NCI-H2196 (cell line): ENCODE measurements around the gene LONRF2.

Experiments used
- DNase-seq: peaks from one replicate; lab custom pipeline; 2025; ENCODE audit not compliant: unreplicated experiment; lab: John Stamatoyannopoulos, UW

Gene LONRF2

GRCh38 chr2:100276716-100277115 lies 45.6 kb downstream of the LONRF2 start:
- no peak for DNase-seq

GRCh38 chr2:100275200-100275589 lies 47.1 kb downstream of the LONRF2 start:
- no peak for DNase-seq

GRCh38 chr2:100274566-100275199 lies 47.6 kb downstream of the LONRF2 start:
- DNase-seq = no peak

- DNase-seq = no peak
Measured at GRCh38 chr2:100274076-100274475, 48.2 kb downstream of the LONRF2 start.

- no peak for DNase-seq
Measured at GRCh38 chr2:100273387-100273786, 48.9 kb downstream of the LONRF2 start.

GRCh38 chr2:100272841-100273329 lies 49.4 kb downstream of the LONRF2 start:
- no peak for DNase-seq

GRCh38 chr2:100271210-100271609 lies 51.1 kb downstream of the LONRF2 start:
- DNase-seq = no peak

- no peak for DNase-seq
Measured at GRCh38 chr2:100270381-100271146, 51.7 kb downstream of the LONRF2 start.

GRCh38 chr2:100269889-100270288 lies 52.4 kb downstream of the LONRF2 start:
- DNase-seq = no peak

- DNase-seq = no peak
Measured at GRCh38 chr2:100268986-100269385, 53.3 kb downstream of the LONRF2 start.

GRCh38 chr2:100267751-100268150 lies 54.5 kb downstream of the LONRF2 start:
- DNase-seq = no peak

- DNase-seq = no peak
Measured at GRCh38 chr2:100266126-100266525, 56.2 kb downstream of the LONRF2 start.

GRCh38 chr2:100265226-100265625 lies 57.1 kb downstream of the LONRF2 start:
- no peak for DNase-seq

- no peak for DNase-seq
Measured at GRCh38 chr2:100264651-100265050, 57.6 kb downstream of the LONRF2 start.

GRCh38 chr2:100264121-100264520 lies 58.2 kb downstream of the LONRF2 start:
- DNase-seq = no peak

GRCh38 chr2:100262555-100263320 lies 59.6 kb downstream of the LONRF2 start:
- DNase-seq = peak; percentile 35

- no peak for DNase-seq
Measured at GRCh38 chr2:100262046-100262445, 60.3 kb downstream of the LONRF2 start.

- peak; percentile 6 for DNase-seq
Measured at GRCh38 chr2:100260712-100261620, 61.3 kb downstream of the LONRF2 start.

- no peak for DNase-seq
Measured at GRCh38 chr2:100259106-100259505, 63.2 kb downstream of the LONRF2 start.

GRCh38 chr2:100257939-100258338 lies 64.4 kb downstream of the LONRF2 start:
- no peak for DNase-seq

- DNase-seq = no peak
Measured at GRCh38 chr2:100256849-100257248, 65.5 kb downstream of the LONRF2 start.
